Limb (tissue), 2 donors: Measurements from ENCODE around the gene POLR1C.
"Not testable (repeated sequence)": the region's sequence is repeated elsewhere in the genome, so short reads cannot be mapped to it uniquely, and the experiment has no call there.

Source experiments
- DNase-seq, 2 donors: peaks; one replicate each; pipeline ENCODE4 v3.0.0-alpha.2; 2016; ENCODE audit errors: extremely low spot score in 2 of 2

POLR1C gene

GRCh38 chr6:43516697-43517504 is at the start of gene POLR1C, which contains the start of gene YIPF3:
TSS of gene POLR1C (plus strand) at chr6:43517089. CDS start at chr6:43517110, 21 bp downstream.
TSS of gene YIPF3 (minus strand) at chr6:43516926. CDS start at chr6:43516807, 119 bp downstream.
- peak; percentile 97 to 99 for DNase-seq

- DNase-seq: not testable (repeated sequence)
Measured at GRCh38 chr6:43467265-43467664, 49.6 kb upstream of the POLR1C start.

- no peak for DNase-seq
Measured at GRCh38 chr6:43467752-43468151, 49.1 kb upstream of the POLR1C start.

GRCh38 chr6:43468240-43468639 is 48.6 kb upstream of the POLR1C start:
- DNase-seq: no peak

GRCh38 chr6:43468748-43469681 is 47.9 kb upstream of the POLR1C start:
- no peak for DNase-seq

GRCh38 chr6:43469947-43470346 is 46.9 kb upstream of the POLR1C start:
- DNase-seq: no peak

- no peak for DNase-seq
Measured at GRCh38 chr6:43471399-43471798, 45.5 kb upstream of the POLR1C start.

GRCh38 chr6:43472515-43472914 is 44.4 kb upstream of the POLR1C start:
- DNase-seq: no peak

GRCh38 chr6:43475516-43475915 is 41.4 kb upstream of the POLR1C start:
- no peak for DNase-seq

- DNase-seq: no peak
Measured at GRCh38 chr6:43476746-43477145, 40.1 kb upstream of the POLR1C start.

GRCh38 chr6:43477235-43478007 is 39.5 kb upstream of the POLR1C start, which contains the start of gene TJAP1:
TSS of gene TJAP1 (plus strand) at chr6:43477570. CDS start at chr6:43499002, 21,432 bp downstream.
- DNase-seq: peak; percentile 85 to 99

GRCh38 chr6:43478008-43478372 is 38.9 kb upstream of the POLR1C start:
- DNase-seq: no peak

GRCh38 chr6:43481075-43481474 is 35.8 kb upstream of the POLR1C start:
- DNase-seq: no peak

GRCh38 chr6:43481591-43482236 is 35.2 kb upstream of the POLR1C start:
- no peak for DNase-seq

GRCh38 chr6:43488667-43489276 is 28.1 kb upstream of the POLR1C start:
- DNase-seq: no peak

- DNase-seq: no peak
Measured at GRCh38 chr6:43489277-43490072, 27.4 kb upstream of the POLR1C start.

- DNase-seq: no peak
Measured at GRCh38 chr6:43490523-43490939, 26.4 kb upstream of the POLR1C start.

- peak in 1 of 2 donors; percentile 77 for DNase-seq
Measured at GRCh38 chr6:43491750-43492661, 24.9 kb upstream of the POLR1C start.
